K562 treated with DMSO at 1 percent for 24 hours (cell line): Measurements from ENCODE around the gene APOL3. TPM values are rescaled to one million over a fixed set of nuclear protein-coding genes. Genes with fewer than 3 reads are reported as not detected.

Source experiments
- total RNA-seq: library from RNA; unstranded; fragments of 300-600 nt; gene quantifications from 2 replicates; pipeline ENCODE4 v1.2.3, GENCODE V29; 2022; ENCODE audit warnings: low read depth; ENCODE audit not compliant: insufficient read depth

APOL3 gene, protein sequence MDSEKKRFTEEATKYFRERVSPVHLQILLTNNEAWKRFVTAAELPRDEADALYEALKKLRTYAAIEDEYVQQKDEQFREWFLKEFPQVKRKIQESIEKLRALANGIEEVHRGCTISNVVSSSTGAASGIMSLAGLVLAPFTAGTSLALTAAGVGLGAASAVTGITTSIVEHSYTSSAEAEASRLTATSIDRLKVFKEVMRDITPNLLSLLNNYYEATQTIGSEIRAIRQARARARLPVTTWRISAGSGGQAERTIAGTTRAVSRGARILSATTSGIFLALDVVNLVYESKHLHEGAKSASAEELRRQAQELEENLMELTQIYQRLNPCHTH
- total RNA-seq = 8.3 and 10.9 TPM in 2 replicates

DNA sequence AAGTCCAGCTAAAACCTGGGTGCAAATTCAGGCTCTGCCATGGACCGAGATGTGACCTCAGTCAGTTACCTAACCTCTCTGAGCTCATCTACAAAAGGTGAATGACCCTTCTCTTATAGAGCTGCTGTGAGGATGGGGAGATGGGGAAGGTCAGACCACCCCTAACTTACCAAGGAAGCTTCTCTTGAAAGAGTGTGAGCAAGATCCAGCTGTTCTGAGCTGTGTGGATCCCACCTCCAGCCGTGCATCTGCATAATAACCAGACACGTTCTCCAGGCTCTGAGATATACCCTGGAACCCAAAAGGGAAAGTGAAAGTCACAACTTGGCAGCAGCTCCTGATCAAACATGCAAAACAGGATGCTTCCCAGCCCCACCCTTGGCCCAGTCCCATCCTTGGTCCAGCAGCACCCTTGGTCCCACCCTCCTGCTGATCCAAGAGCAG is at the start of gene APOL3:
APOL3 (minus strand) TSS at position 257 of the 444 bp plus-strand sequence. CDS start 11,700 bp downstream, outside the sequence.

DNA sequence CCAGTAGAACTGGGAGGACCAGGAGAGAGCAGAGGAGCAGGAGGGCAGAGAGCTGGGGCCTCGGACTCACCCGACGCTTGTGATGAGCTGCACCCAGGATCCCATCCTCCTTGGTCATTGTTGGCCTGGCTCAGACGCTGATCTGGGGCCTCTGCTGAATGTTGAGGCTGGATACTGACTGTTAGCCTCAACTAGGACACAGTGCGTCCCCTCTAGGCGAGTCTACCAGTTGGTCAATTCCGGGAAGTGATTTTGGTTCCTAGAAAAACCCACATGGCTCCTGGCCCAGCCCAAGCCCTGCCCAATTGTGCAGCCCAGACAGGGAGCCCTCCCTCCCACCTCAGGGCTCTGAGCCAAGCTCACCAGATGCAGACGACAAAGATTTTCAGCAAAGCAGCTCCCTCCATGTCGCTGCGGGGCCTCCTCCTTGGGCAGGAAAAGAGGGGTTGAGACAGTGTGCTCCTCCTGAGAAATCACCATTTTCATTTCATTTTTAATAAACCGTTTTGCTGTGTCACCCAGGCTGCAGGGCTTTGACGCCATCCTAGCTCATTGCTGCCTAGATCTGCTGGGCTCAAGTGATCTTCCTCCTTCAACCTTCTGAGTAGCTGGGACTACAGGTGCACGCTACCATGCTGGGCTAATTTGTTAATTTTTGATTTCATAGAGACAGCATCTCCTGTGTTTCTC is 41.2 kb upstream of the APOL3 start, which contains the start of gene APOL4:
APOL4 (minus strand) TSS at position 180 of the 690 bp plus-strand sequence; CDS start at position 105, 75 bp downstream.

Other genes starting within 250 kb of the APOL3 start
- gene RBFOX2, start 131.9 kb downstream of the APOL3 start, total RNA-seq = 19.9 and 25.0 TPM in 2 replicates
- 24.0 and 25.6 TPM in 2 replicates for gene APOL4, start 41.1 kb upstream of the APOL3 start, total RNA-seq
- gene APOL2, start 78.8 kb upstream of the APOL3 start, total RNA-seq = 17.2 and 22.2 TPM in 2 replicates
- gene APOL1, start 92.4 kb upstream of the APOL3 start, total RNA-seq = 49.1 and 50.0 TPM in 2 replicates
- 101 and 107 TPM in 2 replicates for gene MYH9, start 227.2 kb upstream of the APOL3 start, total RNA-seq